BJ (cell line): Measurements from ENCODE around the gene DENND1A. TPM values are rescaled to one million over a fixed set of nuclear protein-coding genes. Genes with fewer than 3 reads are reported as not detected.

Experiments
- CTCF ChIA-PET: fragments of 350-600 bp; formaldehyde crosslinking; extraction: SDS; loops from one replicate; lab custom pipeline; 2021; ENCODE audit warnings: antibody characterized with exemption, inconsistent platforms; lab: Yijun Ruan, JAX
- POLR2A ChIA-PET: fragments of 300-600 bp; sonication (Branson Sonifier 250); formaldehyde crosslinking; extraction: SDS; loops from one replicate; lab custom pipeline; 2021; ENCODE audit warnings: antibody characterized with exemption; lab: Charles Lee
- DNase-seq: peaks from one replicate; pipeline ENCODE4 v3.0.0-alpha.2; 2011; ENCODE audit warnings: low read depth
- H3K27me3 ChIP-seq: 2 replicates; pipeline ENCODE4 v1.6.0; 2011; ENCODE audit warnings: low read length; ENCODE audit not compliant: control insufficient read depth, insufficient read depth
- H3K36me3 ChIP-seq: 2 replicates; pipeline ENCODE4 v1.5.1; 2011; ENCODE audit warnings: low read length; ENCODE audit not compliant: control insufficient read depth, insufficient read depth
- H3K4me3 ChIP-seq: 2 replicates; pipeline ENCODE4 v1.5.1; 2011; ENCODE audit warnings: low read depth, mild to moderate bottlenecking, control low read depth, low read length
- CTCF ChIP-seq: IDR thresholded peaks from 2 replicates; pipeline ENCODE4 v1.5.1; 2011; ENCODE audit warnings: low read depth, mild to moderate bottlenecking, control low read depth, inconsistent platforms, low read length, moderate library complexity; ENCODE audit not compliant: insufficient read depth
- polyA plus RNA-seq: library from polyadenylated mRNA; depleted of rRNA; stranded (reverse); fragments of >200 nt; gene quantifications from 2 replicates; pipeline ENCODE4 v1.2.3, GENCODE V29; 2011

Gene DENND1A
- polyA plus RNA-seq, 1 experiment, result 24.0 TPM

DNA sequence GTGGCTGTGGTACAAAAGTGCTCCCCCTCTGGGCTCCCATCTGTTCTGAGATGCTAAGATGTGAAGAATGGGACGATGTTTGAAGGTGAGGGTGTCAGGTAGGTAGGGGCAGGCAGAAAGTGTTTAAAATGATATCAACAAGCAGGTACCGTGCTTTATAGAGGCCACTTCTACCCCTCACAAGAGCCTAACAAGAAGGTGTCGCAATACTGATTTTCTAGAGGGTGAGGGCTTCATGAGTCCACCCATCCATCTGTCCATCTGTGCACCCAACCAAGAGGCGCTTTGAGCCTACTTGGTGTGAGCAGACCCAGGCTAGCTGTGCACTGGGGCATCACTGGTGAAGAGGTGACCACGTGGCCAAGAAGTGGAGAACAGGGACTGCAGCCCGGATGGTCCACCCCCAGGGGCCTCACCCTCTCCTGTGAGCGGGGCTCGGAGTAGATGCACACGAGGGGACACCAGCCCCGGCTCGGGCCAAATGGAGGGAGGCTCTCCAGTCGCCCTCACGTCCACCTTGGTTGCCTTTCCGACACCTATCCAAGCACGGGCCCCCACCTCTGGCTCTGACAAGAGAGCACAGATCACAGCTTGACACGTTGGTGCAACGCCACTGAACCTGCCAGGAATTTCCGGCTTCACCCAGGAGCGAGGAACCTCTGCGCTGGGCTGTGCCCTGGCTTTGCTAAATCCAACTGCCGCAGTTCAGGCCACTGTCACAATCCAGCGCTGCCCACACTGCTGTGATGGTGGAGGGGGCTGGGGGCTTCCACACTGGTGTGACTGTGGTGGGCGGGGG lies 539.4 kb downstream of the DENND1A start:
- CTCF ChIA-PET, result interaction anchor here (1.1 to 1.4 kb wide), 3 partner anchors 9 to 12 kb away, joined by 3 to 4 read pairs (median 4); no protein-coding TSS in a partner anchor
- POLR2A ChIA-PET, result no interaction called here

GRCh38 chr9:123389698-123390097 lies 540.2 kb downstream of the DENND1A start:
- POLR2A ChIA-PET, result no interaction called here
- TF ChIP-seq CTCF, result no peak
- CTCF ChIA-PET, result interaction anchor here (1.4 kb wide), 1 partner anchor 10 kb away, joined by 4 read pairs; no protein-coding TSS in a partner anchor
- Histone ChIP-seq H3K36me3 (no peaks in the 10 kb centered on the region; the same call in 1 of the 2 replicates), H3K27me3 (no peaks in the 10 kb centered on the region), H3K4me3 (no peak overlapping the region)
- no peak for DNase-seq

More for the DNA sequence above, 539.4 kb downstream of the DENND1A start:
- no peak for TF ChIP-seq CTCF
- H3K4me3 ChIP-seq, result no peak overlapping the region
- H3K36me3 ChIP-seq, result no peaks in the 10 kb centered on the region; the same call in none of the 2 replicates
- DNase-seq, result no peak
- no peaks in the 10 kb centered on the region for H3K27me3 ChIP-seq

- DNase-seq, result no peak
- TF ChIP-seq CTCF, result no peak
- Histone ChIP-seq H3K36me3 (no peaks in the 10 kb centered on the region; the same call in 1 of the 2 replicates), H3K4me3 (no peak overlapping the region), H3K27me3 (no peaks in the 10 kb centered on the region)
- POLR2A ChIA-PET, result no interaction called here
- CTCF ChIA-PET, result interaction anchor here (1.4 to 5.2 kb wide), 2 partner anchors 11 to 34 kb away, joined by 4 to 58 read pairs; partner anchors contain the start of gene CRB2
Measured at GRCh38 chr9:123389070-123389469, 540.9 kb downstream of the DENND1A start.

DNA sequence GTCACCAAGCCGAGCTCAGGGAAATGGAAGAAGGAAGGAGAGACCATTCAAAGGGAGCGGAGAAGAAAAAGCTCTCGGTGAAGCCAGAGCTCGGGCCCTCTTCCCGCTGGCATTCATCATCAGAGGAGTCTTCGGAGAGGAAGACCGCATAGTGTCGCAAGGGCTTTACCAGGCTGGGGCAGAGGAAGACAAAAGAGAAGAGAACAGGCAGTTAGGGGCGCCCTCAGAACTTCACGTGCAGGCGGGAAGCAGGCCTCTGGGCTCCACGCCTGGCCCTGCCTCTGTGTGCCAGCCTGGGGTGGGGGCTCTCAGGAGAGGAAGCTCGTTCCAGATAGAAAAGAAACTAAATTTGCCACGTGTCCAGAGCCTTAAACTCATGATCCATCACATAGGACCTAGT lies 542.2 kb downstream of the DENND1A start:
- DNase-seq, result no peak
- no peak for TF ChIP-seq CTCF
- Histone ChIP-seq H3K36me3 (no peaks in the 10 kb centered on the region; the same call in 1 of the 2 replicates), H3K27me3 (no peaks in the 10 kb centered on the region), H3K4me3 (no peak overlapping the region)
- ChIA-PET POLR2A (no interaction called here), CTCF (interaction anchor here (1.1 to 5.2 kb wide), 4 partner anchors 11 to 33 kb away, joined by 3 to 58 read pairs (median 5); partner anchors contain the start of gene CRB2)

DNA sequence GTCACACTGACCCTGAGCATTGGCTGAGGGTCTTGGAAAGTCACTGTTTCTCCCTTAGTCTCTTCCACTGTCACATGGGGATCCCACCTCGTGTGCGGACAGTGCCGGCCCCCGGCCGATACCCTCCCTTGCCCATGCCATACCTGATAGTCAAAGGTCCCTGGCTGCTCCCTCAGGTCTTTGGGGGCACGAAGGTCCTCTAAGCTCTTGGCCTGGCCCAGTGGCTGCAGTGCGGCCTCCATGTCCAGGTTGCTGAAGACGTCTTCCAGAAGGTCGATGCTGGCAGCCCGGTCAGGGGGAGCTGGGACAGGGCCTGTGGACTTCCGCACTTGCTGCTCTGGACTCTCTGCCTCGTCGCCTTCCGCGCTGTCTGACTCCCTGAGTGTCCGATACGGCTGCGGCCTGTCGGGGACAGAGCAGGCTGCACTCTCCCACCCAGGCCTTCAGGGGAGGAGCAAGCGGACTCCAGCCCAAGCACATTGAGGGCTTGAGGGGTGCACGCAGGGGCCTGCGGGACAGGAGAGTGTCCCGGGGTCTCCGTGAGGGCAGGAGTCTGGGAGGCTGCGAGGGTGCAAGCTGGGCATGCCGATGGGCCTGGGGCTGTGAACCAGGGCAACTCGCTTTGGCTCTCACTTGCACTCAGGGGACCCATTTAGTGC lies 546.3 kb downstream of the DENND1A start:
- Histone ChIP-seq H3K36me3 (no peaks in the 10 kb centered on the region; the same call in none of the 2 replicates), H3K27me3 (no peaks in the 10 kb centered on the region), H3K4me3 (no peak overlapping the region)
- TF ChIP-seq CTCF, result no peak
- POLR2A ChIA-PET, result no interaction called here
- CTCF ChIA-PET, result interaction anchor here (0.6 to 5.2 kb wide), 6 partner anchors 15 to 34 kb away, joined by 3 to 58 read pairs (median 4); partner anchors contain the start of gene CRB2
- no peak for DNase-seq
